Measurements from ENCODE around the gene TCF20.

DNA sequence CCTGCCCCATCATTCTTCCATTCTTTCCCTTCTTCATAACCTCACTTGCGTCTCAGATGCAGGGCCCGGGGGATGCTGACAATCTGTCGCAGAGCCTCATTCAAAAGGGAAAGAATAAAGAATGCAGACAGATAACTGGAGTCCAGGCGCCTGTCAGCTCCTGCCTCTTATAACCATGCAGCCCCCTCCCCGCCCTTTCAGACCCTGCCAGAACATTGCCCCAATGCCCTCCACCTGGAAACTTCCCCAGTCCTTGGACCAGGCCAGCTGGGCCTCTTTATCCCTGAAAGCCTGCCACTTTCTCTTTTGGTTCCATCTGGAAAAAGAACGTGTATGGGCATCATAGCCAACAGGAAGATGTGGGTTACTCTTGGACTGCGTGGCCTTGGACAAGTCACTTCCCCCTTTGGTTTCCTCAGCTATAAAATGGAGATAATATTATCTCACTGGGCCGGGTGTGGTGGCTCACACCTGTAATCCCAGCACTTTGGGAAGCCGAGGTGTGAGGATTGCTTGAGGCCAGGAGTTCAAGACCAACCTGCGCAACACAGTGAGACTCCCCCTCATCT lies 2.1 kb upstream of the TCF20 start:
- TF ChIP-seq POLR2A (IDR thresholded peaks at IDR 0.05; ENCODE audit: low read depth): no peak
- TF ChIP-seq, protein P1, sequence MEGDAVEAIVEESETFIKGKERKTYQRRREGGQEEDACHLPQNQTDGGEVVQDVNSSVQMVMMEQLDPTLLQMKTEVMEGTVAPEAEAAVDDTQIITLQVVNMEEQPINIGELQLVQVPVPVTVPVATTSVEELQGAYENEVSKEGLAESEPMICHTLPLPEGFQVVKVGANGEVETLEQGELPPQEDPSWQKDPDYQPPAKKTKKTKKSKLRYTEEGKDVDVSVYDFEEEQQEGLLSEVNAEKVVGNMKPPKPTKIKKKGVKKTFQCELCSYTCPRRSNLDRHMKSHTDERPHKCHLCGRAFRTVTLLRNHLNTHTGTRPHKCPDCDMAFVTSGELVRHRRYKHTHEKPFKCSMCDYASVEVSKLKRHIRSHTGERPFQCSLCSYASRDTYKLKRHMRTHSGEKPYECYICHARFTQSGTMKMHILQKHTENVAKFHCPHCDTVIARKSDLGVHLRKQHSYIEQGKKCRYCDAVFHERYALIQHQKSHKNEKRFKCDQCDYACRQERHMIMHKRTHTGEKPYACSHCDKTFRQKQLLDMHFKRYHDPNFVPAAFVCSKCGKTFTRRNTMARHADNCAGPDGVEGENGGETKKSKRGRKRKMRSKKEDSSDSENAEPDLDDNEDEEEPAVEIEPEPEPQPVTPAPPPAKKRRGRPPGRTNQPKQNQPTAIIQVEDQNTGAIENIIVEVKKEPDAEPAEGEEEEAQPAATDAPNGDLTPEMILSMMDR (IDR thresholded peaks at IDR 0.05): no peak

All from esophagus muscularis mucosa (tissue), 3 donors.